H1 (cell line): Measurements from ENCODE around the gene KLKB1. TPM values are rescaled to one million over a fixed set of nuclear protein-coding genes. Genes with fewer than 3 reads are reported as not detected.

Experiments used
- CTCF ChIA-PET: fragments of 300-600 bp; sonication (Branson Sonifier 250); formaldehyde crosslinking; loops from one replicate; lab custom pipeline; 2021; ENCODE audit not compliant: partially characterized antibody; lab: Charles Lee
- POLR2A ChIA-PET: fragments of 300-600 bp; sonication (Branson Sonifier 250); formaldehyde crosslinking; loops from one replicate; lab custom pipeline; 2021; ENCODE audit warnings: inconsistent platforms; ENCODE audit not compliant: partially characterized antibody; lab: Charles Lee
- DNase-seq, 2 experiments: peaks; one replicate each; pipeline versions ENCODE4 v3.0.0 to v3.0.0-alpha.2; 2010 to 2022; ENCODE audit warnings: low spot score in 2 of 2, low read depth in 1 of 2, mixed read lengths in 1 of 2
- FAIRE-seq: peaks from 2 replicates; lab custom pipeline; 2011; peaks lifted over from hg19 to GRCh38; lab: Jason Lieb, UNC
- H2AFZ ChIP-seq: 2 replicates; pipeline ENCODE4 v1.8.1; 2012; ENCODE audit warnings: low read length, inconsistent platforms
- H2AK5ac ChIP-seq: 2 replicates; pipeline ENCODE4 v1.6.1; 2013; ENCODE audit warnings: low read depth, low read length
- H2BK120ac ChIP-seq: replicated peaks from 2 replicates; pipeline ENCODE3; 2013; ENCODE audit warnings: low read depth, low read length, inconsistent platforms
- H2BK12ac ChIP-seq: 2 replicates; pipeline ENCODE4 v1.6.1; 2013; ENCODE audit warnings: low read depth, low read length
- H2BK15ac ChIP-seq: 2 replicates; pipeline ENCODE4 v1.6.1; 2013; ENCODE audit warnings: low read length
- H2BK20ac ChIP-seq: 2 replicates; pipeline ENCODE4 v1.6.1; 2013; ENCODE audit warnings: low read length
- H2BK5ac ChIP-seq: 2 replicates; pipeline ENCODE4 v1.6.1; 2013; ENCODE audit warnings: low read depth, low read length
- H3K14ac ChIP-seq: 2 replicates; pipeline ENCODE4 v1.6.1; 2013; ENCODE audit warnings: inconsistent platforms; ENCODE audit not compliant: insufficient read length
- H3K18ac ChIP-seq: 2 replicates; pipeline ENCODE4 v1.6.1; 2013; ENCODE audit warnings: low read length; ENCODE audit errors: extremely low read depth
- H3K23ac ChIP-seq: 2 replicates; pipeline ENCODE4 v1.6.1; 2013; ENCODE audit warnings: inconsistent platforms; ENCODE audit not compliant: insufficient read length
- H3K23me2 ChIP-seq: 2 replicates; pipeline ENCODE4 v1.6.1; 2013; ENCODE audit warnings: low read depth, low read length
- H3K27ac ChIP-seq: 2 replicates; pipeline ENCODE4 v1.6.1; 2011; ENCODE audit warnings: low read depth, low read length, inconsistent platforms
- H3K27me3 ChIP-seq, 4 experiments: replicated peaks in 1 of 4; 1 replicate in 1 of 4; 2 replicates in 3 of 4; pipeline versions ENCODE4 v1.6.1 to v1.8.1; 2011 to 2013; ENCODE audit warnings: low read length in 3 of 4, mild to moderate bottlenecking in 3 of 4, inconsistent platforms in 2 of 4, mixed read lengths in 2 of 4, moderate library complexity in 1 of 4; ENCODE audit not compliant: control insufficient read depth in 3 of 4, insufficient read depth in 3 of 4; ENCODE audit errors: extremely low read depth in 1 of 4
- H3K36me3 ChIP-seq, 4 experiments: 2 replicates each; pipeline versions ENCODE4 v1.6.1 to v1.8.1; 2011 to 2013; ENCODE audit warnings: mild to moderate bottlenecking in 4 of 4, low read length in 3 of 4, moderate library complexity in 2 of 4, control low read depth in 1 of 4, inconsistent platforms in 1 of 4; ENCODE audit not compliant: insufficient read depth in 4 of 4, control insufficient read depth in 2 of 4
- H3K4ac ChIP-seq: replicated peaks from 2 replicates; pipeline ENCODE3; 2013; ENCODE audit warnings: low read length, low read depth, mixed read lengths, inconsistent platforms; ENCODE audit not compliant: insufficient read length
- H3K4me1 ChIP-seq, 4 experiments: replicated peaks in 1 of 4; 1 replicate in 1 of 4; 2 replicates in 3 of 4; pipeline versions ENCODE4 v1.6.1 to v1.8.1; 2011 to 2013; ENCODE audit warnings: low read length in 3 of 4, inconsistent platforms in 2 of 4, mixed read lengths in 1 of 4; ENCODE audit not compliant: insufficient read depth in 4 of 4, control insufficient read depth in 3 of 4
- H3K4me2 ChIP-seq, 2 experiments: 2 replicates each; pipeline versions ENCODE4 v1.6.1 to v1.8.1; 2011 to 2013; ENCODE audit warnings: low read depth in 2 of 2, low read length in 2 of 2, control low read depth in 1 of 2, inconsistent platforms in 1 of 2, mild to moderate bottlenecking in 1 of 2; ENCODE audit not compliant: insufficient read depth in 1 of 2
- H3K4me3 ChIP-seq, 4 experiments: fragments of 200-600, 300-600 bp in 1 of 4; sonication (generic), shearing (Covaris generic), sonication (Bioruptor Twin) in 1 of 4; 2 replicates each; pipeline versions ENCODE4 v1.5.1 to v1.8.1; 2011 to 2016; ENCODE audit warnings: low read length in 4 of 4, low read depth in 3 of 4, control low read depth in 2 of 4, inconsistent platforms in 2 of 4, mild to moderate bottlenecking in 2 of 4, mixed read lengths in 1 of 4, moderate library complexity in 1 of 4; ENCODE audit not compliant: insufficient read depth in 2 of 4; ENCODE audit errors: extremely low read depth in 1 of 4
- H3K56ac ChIP-seq: replicated peaks from 2 replicates; pipeline ENCODE3; 2013; ENCODE audit warnings: low read depth, mild to moderate bottlenecking, mixed read lengths, low read length, inconsistent platforms; ENCODE audit not compliant: insufficient read length
- H3K79me1 ChIP-seq: 2 replicates; pipeline ENCODE4 v1.6.1; 2013; ENCODE audit warnings: low read depth, low read length, control low read depth
- H3K79me2 ChIP-seq, 2 experiments: 2 replicates each; pipeline versions ENCODE4 v1.6.1 to v1.8.1; 2012 to 2013; ENCODE audit warnings: low read length in 2 of 2, mild to moderate bottlenecking in 2 of 2, inconsistent platforms in 1 of 2; ENCODE audit not compliant: insufficient read depth in 2 of 2, control insufficient read depth in 1 of 2
- H3K9ac ChIP-seq, 4 experiments: replicated peaks in 1 of 4; 1 replicate in 1 of 4; 2 replicates in 3 of 4; pipeline versions ENCODE4 v1.6.1 to v1.8.1; 2011 to 2013; ENCODE audit warnings: low read depth in 3 of 4, low read length in 3 of 4, control low read depth in 2 of 4, mild to moderate bottlenecking in 2 of 4, moderate library complexity in 2 of 4, inconsistent platforms in 1 of 4; ENCODE audit errors: extremely low read depth in 1 of 4
- H3K9me3 ChIP-seq, 2 experiments: 2 replicates each; pipeline versions ENCODE4 v1.6.1 to v1.8.1; 2012 to 2013; ENCODE audit warnings: mild to moderate bottlenecking in 2 of 2, moderate library complexity in 2 of 2, control low read depth in 1 of 2, inconsistent platforms in 1 of 2, low read depth in 1 of 2, low read length in 1 of 2, mixed read lengths in 1 of 2; ENCODE audit not compliant: insufficient read depth in 2 of 2
- H4K20me1 ChIP-seq, 2 experiments: replicated peaks in 1 of 2; 2 replicates each; pipeline versions ENCODE3 to v1.8.1; 2011 to 2013; ENCODE audit warnings: inconsistent platforms in 2 of 2, low read length in 2 of 2, mild to moderate bottlenecking in 1 of 2; ENCODE audit not compliant: insufficient read depth in 2 of 2, control insufficient read depth in 1 of 2
- H4K5ac ChIP-seq: 2 replicates; pipeline ENCODE4 v1.6.1; 2013; ENCODE audit warnings: low read length, low read depth, mixed read lengths, inconsistent platforms; ENCODE audit not compliant: insufficient read length
- H4K8ac ChIP-seq: 2 replicates; pipeline ENCODE4 v1.8.0; 2013; ENCODE audit warnings: mild to moderate bottlenecking, moderate library complexity, low read length, inconsistent platforms; ENCODE audit not compliant: insufficient read depth; ENCODE audit errors: extremely low read depth
- H4K91ac ChIP-seq: replicated peaks from 2 replicates; pipeline ENCODE3; 2013; ENCODE audit warnings: low read length, mixed read lengths, inconsistent platforms; ENCODE audit not compliant: insufficient read length
- FOSL1 ChIP-seq: IDR thresholded peaks from 2 replicates; pipeline ENCODE4 v1.6.1; 2011; ENCODE audit warnings: mild to moderate bottlenecking, low read depth, low read length, moderate library complexity; ENCODE audit not compliant: insufficient read depth
- SIN3A ChIP-seq, 2 experiments: IDR thresholded peaks in 1 of 2; conservative IDR thresholded peaks in 1 of 2; 2 replicates each; pipeline ENCODE4 v1.6.1; 2011 to 2012; ENCODE audit warnings: low read length in 2 of 2, improper control_type of control experiment in 1 of 2, low read depth in 1 of 2, mild to moderate bottlenecking in 1 of 2
- SP4 ChIP-seq: IDR thresholded peaks from 2 replicates; pipeline ENCODE4 v1.6.1; 2012; ENCODE audit warnings: low read length, inconsistent platforms
- WGBS, 2 experiments: shearing (Covaris generic) in 1 of 2; methylation state at CpG; one replicate each; pipeline versions ENCODE4 v1.1.6 to v1.1.7; 2013 to 2015; ENCODE audit warnings: low lambda C conversion rate in 2 of 2, mixed read lengths in 2 of 2, inconsistent platforms in 1 of 2, low coverage in 1 of 2, missing lambda C conversion rate in 1 of 2; ENCODE audit not compliant: insufficient replicate concordance in 2 of 2, insufficient coverage in 1 of 2, insufficient read length in 1 of 2; ENCODE audit errors: extremely low coverage in 1 of 2, missing lambda C conversion rate in 1 of 2; 5-methylcytosine and 5-hydroxymethylcytosine counted together
- polyA plus RNA-seq, 7 experiments: library from polyadenylated mRNA; depleted of rRNA in 3 of 7; stranded (reverse) in 5 of 7; unstranded in 2 of 7; fragments of >200 nt in 5 of 7; fragments of 200-250 nt in 2 of 7; gene quantifications; 1 replicate in 5 of 7; 2 replicates in 1 of 7; 4 replicates in 1 of 7; pipeline versions ENCODE4 v1.2.1 to v1.2.3, GENCODE V29; 2011 to 2013; ENCODE audit warnings: missing spikeins in 2 of 7, mixed read lengths in 2 of 7
- total RNA-seq: library from RNA; stranded (reverse); fragmentation: NEBNext Ultra II Directional; extraction: Animal tissue kit (Norgen Biotek cat#: 25700); gene quantifications from 2 replicates; pipeline ENCODE4 v1.2.1, GENCODE V29; 2021

KLKB1 gene
- total and polyA plus RNA-seq, 2 of the 8 experiments (the other 6 are each of a cell fraction or from before 2014, with no cell fraction given): 12.0 to 20.9 TPM

DNA sequence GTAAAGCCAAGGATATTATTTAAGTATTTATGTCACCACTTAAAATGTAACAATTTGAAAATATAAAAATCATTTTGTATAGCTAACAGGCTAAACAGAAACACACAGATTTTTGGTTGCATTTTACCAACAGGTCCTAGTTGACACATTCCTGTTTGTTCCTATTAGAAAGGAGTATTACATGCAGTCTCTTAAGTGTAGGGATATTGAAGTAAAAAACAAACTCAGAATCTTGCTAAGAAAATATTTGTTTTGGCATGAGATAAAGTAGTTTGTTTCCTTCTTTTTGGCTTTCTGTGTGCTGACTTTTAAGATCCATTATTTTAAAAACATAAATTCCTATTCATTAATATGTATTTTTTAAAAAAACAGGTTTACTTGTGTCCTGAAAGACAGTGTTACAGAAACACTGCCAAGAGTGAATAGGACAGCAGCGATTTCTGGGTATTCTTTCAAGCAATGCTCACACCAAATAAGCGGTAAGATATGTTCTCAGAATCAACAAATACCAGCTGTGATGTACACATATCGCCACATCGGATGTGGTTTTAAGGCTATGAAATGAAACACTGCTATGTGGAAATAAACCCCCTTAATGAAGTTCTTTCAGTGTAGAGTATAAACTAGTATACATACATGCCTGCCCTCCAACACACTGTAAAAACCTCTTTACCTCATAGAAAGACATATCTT, 45.5 kb downstream of the KLKB1 start:
- no peaks in the 10 kb centered on the region for H3K27me3 ChIP-seq
- no peaks in the 10 kb centered on the region for H3K79me2 ChIP-seq
- no peak overlapping the region for H2AK5ac ChIP-seq
- no peaks in the 10 kb centered on the region for H4K20me1 ChIP-seq
- H4K91ac ChIP-seq: no peak overlapping the region
- 92% methylated on average over 4 of the region's 4 CpGs; no CpG with 5 or more reads in 1 of the 2 experiments for WGBS, 2 experiments
- DNase-seq (no peak), FAIRE-seq (no peak)
- no peak overlapping the region for H2BK120ac ChIP-seq
- no peak overlapping the region for H3K4me2 ChIP-seq
- no peak overlapping the region for H3K14ac ChIP-seq
- CTCF ChIA-PET: no interaction called here
- no peak overlapping the region for H3K9ac ChIP-seq
- no peak overlapping the region for H2BK15ac ChIP-seq
- H3K36me3 ChIP-seq: no peaks in the 10 kb centered on the region
- no peak overlapping the region for H4K8ac ChIP-seq
- no peak overlapping the region for H3K27ac ChIP-seq
- H2BK5ac ChIP-seq: no peak overlapping the region
- POLR2A ChIA-PET: no interaction called here
- no peaks in the 10 kb centered on the region for H3K23me2 ChIP-seq
- no peak overlapping the region for H2BK12ac ChIP-seq
- H3K9me3 ChIP-seq: no peaks in the 10 kb centered on the region
- H3K23ac ChIP-seq: no peak overlapping the region
- H2AFZ ChIP-seq: no peak overlapping the region
- H3K18ac ChIP-seq: no peak overlapping the region
- no peak overlapping the region for H3K4ac ChIP-seq
- H3K79me1 ChIP-seq: no peaks in the 10 kb centered on the region
- H3K56ac ChIP-seq: no peak overlapping the region
- H2BK20ac ChIP-seq: no peak overlapping the region
- H4K5ac ChIP-seq: no peak overlapping the region
- H3K4me1 ChIP-seq: no peaks in the 10 kb centered on the region
- no peak overlapping the region for H3K4me3 ChIP-seq
- no peak for TF ChIP-seq SIN3A (conservative IDR thresholded peaks at IDR 0.05 in 1 of 2, IDR thresholded peaks at IDR 0.05 in 1 of 2; ENCODE audit: low read depth in 1 of 2, low read length in 2 of 2)
- no peak for TF ChIP-seq FOSL1
- TF ChIP-seq SP4: no peak
